Dendritic cell treated with granulocyte-macrophage colony-stimulating factor and Interleukin-4, amounts not matched to agents 40 ng/mL and 50 ng/mL, for 4 days (primary cell): Measurements from ENCODE around the gene IQCK.
"Not testable (repeated sequence)": the region's sequence is repeated elsewhere in the genome, so short reads cannot be mapped to it uniquely, and the experiment has no call there.

Source experiments
- H3K27ac Mint-ChIP-seq: one replicate; pipeline ENCODE4 v1.8.0; 2022; ENCODE audit warnings: mild to moderate bottlenecking, mixed read lengths
- H3K27me3 Mint-ChIP-seq: one replicate; pipeline ENCODE4 v1.8.0; 2022; ENCODE audit warnings: mild to moderate bottlenecking, mixed read lengths
- H3K36me3 Mint-ChIP-seq: one replicate; pipeline ENCODE4 v1.8.0; 2022; ENCODE audit warnings: low read depth, mixed read lengths
- H3K4me1 Mint-ChIP-seq: one replicate; pipeline ENCODE4 v1.8.0; 2022; ENCODE audit warnings: low read depth, mixed read lengths
- H3K4me3 Mint-ChIP-seq: one replicate; pipeline ENCODE4 v1.8.0; 2022; ENCODE audit warnings: mild to moderate bottlenecking, moderate library complexity, mixed read lengths
- H3K9me3 Mint-ChIP-seq: one replicate; pipeline ENCODE4 v1.8.0; 2022; ENCODE audit warnings: mixed read lengths
- intact Hi-C: fragments of 100-400 bp; cut with micrococcal nuclease; formaldehyde crosslinking; loops from one replicate; pipeline ENCODE4 v1.15.0; 2022

The IQCK gene

DNA sequence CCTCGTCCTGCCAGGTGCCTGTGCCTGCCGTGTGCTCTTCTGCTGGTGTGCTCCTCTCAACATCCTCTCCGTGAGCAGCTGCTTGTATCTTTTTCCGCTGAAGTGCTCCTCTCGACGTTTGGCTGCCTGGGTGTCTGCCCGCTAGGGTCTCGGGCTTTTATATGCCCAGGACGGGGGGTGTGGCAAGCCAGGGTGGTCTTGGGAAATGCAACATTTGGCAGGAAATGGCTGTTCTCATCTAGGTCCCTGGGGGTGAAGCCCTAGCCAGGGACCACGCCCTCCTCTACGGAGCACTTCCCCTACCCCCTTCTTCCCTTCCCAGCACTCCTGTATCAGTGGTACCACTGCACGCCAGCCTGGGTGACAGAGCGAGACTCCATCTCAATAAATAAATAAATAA lies 49.4 kb downstream of the IQCK start:
- intact Hi-C loops, result no loop called here
- no peaks in the 10 kb centered on the region for H3K27me3 Mint-ChIP-seq
- no peak overlapping the region for H3K4me3 Mint-ChIP-seq
- peaks cover 16% of the 10 kb centered on the region for H3K9me3 Mint-ChIP-seq
- H3K4me1 Mint-ChIP-seq, result peaks cover 11% of the 10 kb centered on the region
- no peaks in the 10 kb centered on the region for H3K36me3 Mint-ChIP-seq
- H3K27ac Mint-ChIP-seq, result no peak overlapping the region

DNA sequence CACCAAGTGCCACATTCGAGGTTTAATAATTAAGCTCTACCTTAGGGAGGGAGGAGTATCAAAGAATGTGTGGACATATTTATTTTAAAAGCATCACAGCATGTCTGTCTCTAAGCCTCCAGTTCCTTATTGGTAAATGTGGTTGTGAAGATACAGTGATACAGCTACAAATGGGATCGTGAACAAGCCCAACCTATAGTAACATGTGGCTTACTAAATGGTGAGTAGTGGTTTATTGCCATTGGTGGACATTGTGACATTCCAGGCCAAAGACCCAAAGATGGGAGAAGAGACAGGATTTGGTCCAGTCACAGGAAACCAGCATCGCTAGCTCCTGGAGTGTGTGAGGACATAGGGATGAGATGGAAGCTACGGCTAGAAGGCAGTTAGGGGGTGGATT lies 51.2 kb downstream of the IQCK start:
- intact Hi-C loops, result no loop called here
- Mint-ChIP-seq H3K36me3 (no peaks in the 10 kb centered on the region), H3K27ac (no peak overlapping the region), H3K4me1 (peaks cover 11% of the 10 kb centered on the region), H3K27me3 (no peaks in the 10 kb centered on the region), H3K4me3 (no peak overlapping the region), H3K9me3 (peaks cover 16% of the 10 kb centered on the region)

DNA sequence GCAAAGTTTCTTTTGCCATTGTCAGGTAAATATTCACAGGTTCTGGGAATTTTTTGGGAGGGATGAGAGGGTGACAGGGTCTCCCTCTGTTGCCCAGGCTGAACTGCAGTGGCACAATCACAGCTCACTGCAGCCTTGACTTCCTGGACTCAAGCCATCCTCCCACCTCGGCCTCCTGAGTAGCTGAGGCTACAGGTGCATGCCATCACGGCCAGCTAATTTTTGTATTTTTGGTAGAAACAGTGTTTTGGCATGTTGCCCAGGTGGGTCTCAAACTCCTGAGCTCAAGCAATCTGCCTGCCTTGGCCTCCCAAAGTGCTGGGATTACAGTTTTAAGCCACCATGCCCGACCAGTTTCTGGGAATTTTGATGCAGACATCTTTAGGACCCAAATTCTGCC lies 53.0 kb downstream of the IQCK start:
- peaks cover 16% of the 10 kb centered on the region for H3K9me3 Mint-ChIP-seq
- no peak overlapping the region for H3K4me3 Mint-ChIP-seq
- H3K27me3 Mint-ChIP-seq, result no peaks in the 10 kb centered on the region
- peaks cover 10% of the 10 kb centered on the region for H3K4me1 Mint-ChIP-seq
- H3K27ac Mint-ChIP-seq, result no peak overlapping the region
- H3K36me3 Mint-ChIP-seq, result no peaks in the 10 kb centered on the region
- intact Hi-C loops, result no loop called here

DNA sequence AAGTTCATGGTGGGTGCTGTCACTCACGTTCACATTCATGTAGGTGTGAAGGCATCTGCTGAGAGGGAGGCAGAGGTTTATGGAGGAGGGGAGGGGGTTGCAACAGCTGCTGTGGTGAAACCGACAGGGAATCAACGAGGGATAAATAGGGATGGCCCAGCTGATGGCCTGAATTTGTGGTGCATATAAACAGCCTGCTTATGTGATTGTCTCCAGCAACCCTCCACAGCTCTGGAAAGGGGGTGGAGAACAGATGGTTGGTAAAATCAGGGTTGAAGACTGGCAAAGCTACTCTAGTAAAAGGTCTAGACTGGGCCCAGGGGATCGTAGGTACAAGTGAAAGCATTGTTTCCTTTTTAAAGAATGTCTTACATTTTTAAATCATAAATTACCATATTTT lies 53.7 kb downstream of the IQCK start:
- H3K27ac Mint-ChIP-seq, result no peak overlapping the region
- peaks cover 16% of the 10 kb centered on the region for H3K9me3 Mint-ChIP-seq
- intact Hi-C loops, result no loop called here
- H3K27me3 Mint-ChIP-seq, result no peaks in the 10 kb centered on the region
- peaks cover 6% of the 10 kb centered on the region for H3K4me1 Mint-ChIP-seq
- no peak overlapping the region for H3K4me3 Mint-ChIP-seq
- H3K36me3 Mint-ChIP-seq, result no peaks in the 10 kb centered on the region

DNA sequence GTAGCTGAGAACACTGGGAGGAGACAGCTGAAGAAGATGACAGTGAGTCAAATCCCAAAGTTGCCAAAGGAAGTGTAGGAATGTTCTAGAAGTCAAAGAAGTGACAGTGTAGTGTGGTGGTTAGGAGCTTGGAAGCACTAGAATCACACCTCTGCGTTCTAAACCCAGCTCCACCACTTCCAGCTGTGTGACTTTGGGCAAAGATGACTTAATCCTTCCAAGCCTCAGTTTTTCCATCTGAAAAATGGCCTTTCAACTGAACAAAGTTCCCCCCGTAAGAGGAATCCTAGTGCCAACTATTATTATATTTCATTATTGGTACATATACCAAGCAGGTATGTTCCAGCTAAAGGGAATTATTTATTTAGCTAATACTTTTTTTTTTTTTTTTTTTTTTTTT lies 56.0 kb downstream of the IQCK start:
- H3K36me3 Mint-ChIP-seq, result no peaks in the 10 kb centered on the region
- peaks cover 11% of the 10 kb centered on the region for H3K4me1 Mint-ChIP-seq
- H3K4me3 Mint-ChIP-seq, result no peak overlapping the region
- intact Hi-C loops, result no loop called here
- H3K9me3 Mint-ChIP-seq, result peaks cover 12% of the 10 kb centered on the region
- no peaks in the 10 kb centered on the region for H3K27me3 Mint-ChIP-seq
- H3K27ac Mint-ChIP-seq, result no peak overlapping the region

DNA sequence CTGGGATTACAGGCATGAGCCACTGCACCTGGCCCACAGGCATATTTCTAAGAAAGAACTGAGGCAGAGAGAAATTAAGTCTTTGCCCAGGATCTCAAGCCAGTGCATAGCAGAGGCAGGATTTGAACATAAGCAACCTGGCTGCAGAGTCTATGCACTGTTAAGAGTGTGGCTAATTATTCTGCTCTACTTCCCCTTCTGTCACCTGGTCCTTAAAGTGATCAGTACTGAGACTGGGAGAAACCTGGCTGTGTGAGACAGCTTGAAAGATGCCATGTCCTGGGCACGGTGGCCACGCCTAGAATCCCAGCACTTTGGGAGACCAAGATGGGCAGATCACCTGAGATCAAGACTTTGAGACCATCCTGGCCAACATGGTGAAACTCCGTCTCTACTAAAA lies 58.1 kb downstream of the IQCK start:
- Mint-ChIP-seq H3K9me3 (no peaks in the 10 kb centered on the region), H3K36me3 (no peaks in the 10 kb centered on the region), H3K27me3 (no peaks in the 10 kb centered on the region), H3K4me3 (no peak overlapping the region), H3K4me1 (peaks cover 11% of the 10 kb centered on the region), H3K27ac (no peak overlapping the region)
- intact Hi-C loops, result no loop called here

DNA sequence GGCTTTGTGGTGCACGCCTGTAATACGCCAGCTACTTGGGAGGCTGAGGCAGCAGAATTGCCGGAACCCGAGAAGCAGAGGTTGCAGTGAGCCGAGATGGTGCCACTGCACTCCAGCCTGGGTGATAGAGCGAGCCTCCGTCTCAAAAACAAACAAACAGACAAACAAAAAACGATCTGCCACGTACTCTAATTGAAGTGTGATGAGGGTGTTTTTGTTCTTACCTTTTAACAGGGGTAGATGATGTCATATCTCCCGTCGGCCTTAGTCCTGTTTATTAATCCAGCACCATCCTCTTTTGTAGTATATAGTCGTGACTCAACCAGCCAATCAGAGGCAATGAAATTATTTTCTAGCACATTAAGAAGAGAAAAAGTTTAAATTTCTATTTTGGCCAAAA lies 58.5 kb downstream of the IQCK start:
- Mint-ChIP-seq H3K36me3 (no peaks in the 10 kb centered on the region), H3K4me3 (no peak overlapping the region), H3K4me1 (peaks cover 11% of the 10 kb centered on the region), H3K27me3 (no peaks in the 10 kb centered on the region), H3K27ac (no peak overlapping the region), H3K9me3 (no peaks in the 10 kb centered on the region)
- intact Hi-C loops, result no loop called here

DNA sequence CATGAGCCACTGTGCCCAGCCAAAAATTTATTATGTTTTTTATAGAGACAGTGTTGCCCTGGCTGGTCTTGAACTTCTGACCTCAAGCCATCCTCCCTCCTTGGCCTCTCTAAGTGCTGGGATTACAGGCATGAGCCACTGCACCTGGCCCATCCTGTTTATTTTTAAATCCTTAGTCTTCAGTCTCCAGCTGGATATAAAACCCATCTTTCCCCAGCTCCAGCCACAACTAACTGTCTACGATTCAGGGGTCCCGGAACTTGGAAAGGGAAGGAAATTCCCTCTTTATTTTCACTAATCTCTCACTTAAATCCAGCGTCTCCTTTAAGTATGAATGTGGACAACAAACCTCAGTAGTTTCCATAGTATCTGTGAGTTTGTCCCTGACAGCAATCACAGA lies 62.2 kb downstream of the IQCK start:
- Mint-ChIP-seq H3K9me3 (no peaks in the 10 kb centered on the region), H3K27ac (no peak overlapping the region), H3K4me3 (no peak overlapping the region), H3K4me1 (peaks cover 11% of the 10 kb centered on the region), H3K36me3 (no peaks in the 10 kb centered on the region), H3K27me3 (no peaks in the 10 kb centered on the region)
- intact Hi-C loops, result no loop called here

DNA sequence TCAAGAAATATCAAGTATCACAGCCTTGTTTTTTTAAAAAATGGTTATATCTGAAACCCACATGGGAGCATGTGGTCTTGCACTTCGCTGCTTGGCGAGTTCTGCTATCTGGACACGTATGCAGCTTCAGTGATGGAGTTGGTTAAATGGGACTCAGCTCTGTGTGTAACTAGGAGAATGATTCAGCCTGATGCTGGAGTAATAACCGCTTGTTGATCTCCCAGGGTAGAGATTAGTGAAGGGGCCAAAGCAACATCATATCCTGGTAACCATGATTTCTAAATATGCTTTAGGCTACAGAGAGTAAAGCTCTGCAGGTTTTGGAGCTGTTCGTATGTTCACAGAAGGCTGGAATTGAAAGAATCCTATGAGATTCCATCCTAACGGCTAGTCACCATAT lies 63.2 kb downstream of the IQCK start:
- peaks cover 11% of the 10 kb centered on the region for H3K4me1 Mint-ChIP-seq
- no peaks in the 10 kb centered on the region for H3K9me3 Mint-ChIP-seq
- H3K27ac Mint-ChIP-seq, result no peak overlapping the region
- no peak overlapping the region for H3K4me3 Mint-ChIP-seq
- no peaks in the 10 kb centered on the region for H3K27me3 Mint-ChIP-seq
- intact Hi-C loops, result no loop called here
- H3K36me3 Mint-ChIP-seq, result no peaks in the 10 kb centered on the region

DNA sequence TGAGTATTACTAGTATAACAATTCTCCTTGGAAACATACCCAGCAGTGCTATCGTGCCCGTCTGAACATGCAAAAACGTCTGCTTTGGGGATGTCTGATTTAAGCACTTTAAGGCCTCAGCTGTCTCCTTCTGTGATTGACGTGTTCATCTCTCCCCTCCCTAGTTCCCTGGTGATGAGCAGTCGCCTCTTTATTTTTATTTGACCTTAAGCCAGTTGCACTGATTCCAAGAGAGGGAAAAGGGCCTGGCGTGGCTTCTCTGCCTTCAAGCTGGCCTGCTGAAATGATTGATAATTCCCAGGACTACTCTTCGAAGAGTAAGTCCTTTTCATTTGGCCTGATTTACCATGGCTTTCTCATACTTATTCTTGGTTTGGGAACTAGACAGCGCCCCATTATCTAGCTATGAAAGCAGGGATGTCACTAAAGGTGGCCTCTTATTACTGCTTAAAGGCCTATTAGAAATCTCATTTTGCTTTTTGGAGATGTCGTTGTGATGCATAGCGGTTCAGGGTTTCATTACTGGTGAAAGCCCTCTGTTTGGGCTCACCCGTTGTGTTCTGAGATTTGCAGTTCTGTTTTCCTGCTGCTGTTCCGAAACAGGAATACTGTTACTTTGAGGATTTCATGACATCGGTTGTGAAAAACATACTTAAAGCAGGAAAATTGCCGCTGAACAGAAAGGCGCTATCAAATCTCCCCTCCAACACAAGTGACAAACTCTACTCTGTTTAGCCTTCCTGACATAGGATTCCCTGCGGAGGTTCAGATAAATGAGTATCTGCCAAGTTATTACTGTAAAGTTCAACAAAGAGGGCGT lies 65.5 kb downstream of the IQCK start:
- H3K9me3 Mint-ChIP-seq, result no peaks in the 10 kb centered on the region
- no peaks in the 10 kb centered on the region for H3K27me3 Mint-ChIP-seq
- H3K4me3 Mint-ChIP-seq, result no peak overlapping the region
- no peak overlapping the region for H3K27ac Mint-ChIP-seq
- intact Hi-C loops, result no loop called here
- no peaks in the 10 kb centered on the region for H3K36me3 Mint-ChIP-seq
- H3K4me1 Mint-ChIP-seq, result no peaks in the 10 kb centered on the region

DNA sequence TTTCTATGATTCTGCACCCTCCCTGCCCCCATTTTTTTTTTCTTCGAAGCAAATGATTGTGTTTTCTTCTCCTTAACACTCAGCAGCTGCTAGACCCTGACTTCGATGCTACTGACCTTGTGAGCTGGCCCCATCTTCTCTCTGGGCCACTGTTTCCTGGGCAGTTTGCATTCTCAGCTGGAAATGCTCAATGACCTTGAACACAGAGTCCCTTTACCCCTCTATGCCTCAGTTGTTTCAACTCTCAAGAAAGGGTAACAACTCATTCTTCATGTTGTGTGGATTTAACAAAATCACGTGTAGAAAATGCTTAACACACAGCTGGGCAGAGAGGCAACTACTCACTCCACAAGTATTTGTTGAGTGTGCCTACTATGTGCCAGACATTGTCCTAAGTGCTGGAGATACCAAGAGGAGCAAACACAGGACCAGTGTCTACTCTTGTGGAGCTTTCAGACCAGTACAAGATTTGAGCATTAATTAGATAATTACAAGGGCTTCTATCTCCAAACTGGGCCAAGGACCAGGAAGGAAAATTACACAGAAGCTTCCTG lies 66.2 kb downstream of the IQCK start:
- Mint-ChIP-seq H3K4me3 (no peak overlapping the region), H3K27me3 (no peaks in the 10 kb centered on the region), H3K36me3 (no peaks in the 10 kb centered on the region), H3K4me1 (no peaks in the 10 kb centered on the region), H3K27ac (no peak overlapping the region), H3K9me3 (no peaks in the 10 kb centered on the region)
- intact Hi-C loops, result no loop called here

DNA sequence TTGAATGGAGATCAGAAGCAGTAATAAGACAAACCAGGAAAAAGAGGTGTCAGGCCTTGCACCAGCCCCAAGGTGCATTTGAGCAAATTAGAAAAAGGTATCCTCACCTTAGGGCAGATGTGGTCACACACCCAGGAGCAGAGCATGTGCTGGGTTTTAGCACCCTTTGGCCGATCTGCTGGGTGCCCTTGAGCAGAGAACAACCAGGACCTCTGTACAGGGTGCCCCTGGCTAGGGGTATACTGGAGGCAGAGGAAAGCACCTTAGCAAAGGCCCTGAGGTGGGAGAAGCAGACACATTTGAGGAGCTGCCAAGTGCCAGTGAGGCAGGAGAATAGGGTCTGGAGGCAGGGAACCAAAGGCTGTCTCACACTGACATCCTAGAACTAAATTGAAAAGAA lies 67.0 kb downstream of the IQCK start:
- H3K9me3 Mint-ChIP-seq, result no peaks in the 10 kb centered on the region
- no peak overlapping the region for H3K27ac Mint-ChIP-seq
- H3K36me3 Mint-ChIP-seq, result no peaks in the 10 kb centered on the region
- no peaks in the 10 kb centered on the region for H3K27me3 Mint-ChIP-seq
- intact Hi-C loops, result no loop called here
- H3K4me1 Mint-ChIP-seq, result no peaks in the 10 kb centered on the region
- H3K4me3 Mint-ChIP-seq, result no peak overlapping the region

DNA sequence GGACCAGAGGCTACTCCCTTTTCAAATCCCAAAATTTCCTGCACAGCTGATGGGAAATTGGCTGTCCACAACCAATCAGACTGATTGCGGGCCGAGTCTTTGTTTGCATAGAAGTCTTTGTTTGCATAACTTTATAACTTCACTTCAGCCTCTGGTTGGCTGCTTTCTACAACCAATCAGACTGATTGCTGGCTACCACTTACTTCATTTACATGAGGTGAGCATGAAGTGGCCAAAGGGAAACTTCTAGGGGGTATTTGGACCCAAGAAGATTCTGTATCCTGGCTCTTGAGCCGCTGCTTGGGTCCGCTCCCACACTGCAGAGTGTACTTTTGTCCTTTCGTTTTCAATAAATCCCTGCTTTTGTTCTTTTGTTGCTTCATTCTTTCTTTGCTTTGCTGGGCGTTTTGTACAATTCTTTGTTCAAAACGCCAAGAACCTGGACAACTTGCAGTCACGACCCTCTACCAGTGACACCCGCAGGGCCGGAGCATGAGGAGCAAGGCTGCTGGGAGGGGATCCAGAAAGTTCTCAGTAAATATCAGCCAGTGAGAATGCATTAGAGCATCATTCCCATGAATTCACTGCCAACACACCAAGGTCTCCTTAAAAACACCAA lies 67.5 kb downstream of the IQCK start:
- intact Hi-C loops, result no loop called here
- H3K36me3 Mint-ChIP-seq, result no peaks in the 10 kb centered on the region
- H3K9me3 Mint-ChIP-seq, result no peaks in the 10 kb centered on the region
- no peaks in the 10 kb centered on the region for H3K4me1 Mint-ChIP-seq
- H3K27ac Mint-ChIP-seq, result no peak overlapping the region
- no peaks in the 10 kb centered on the region for H3K27me3 Mint-ChIP-seq
- no peak overlapping the region for H3K4me3 Mint-ChIP-seq

DNA sequence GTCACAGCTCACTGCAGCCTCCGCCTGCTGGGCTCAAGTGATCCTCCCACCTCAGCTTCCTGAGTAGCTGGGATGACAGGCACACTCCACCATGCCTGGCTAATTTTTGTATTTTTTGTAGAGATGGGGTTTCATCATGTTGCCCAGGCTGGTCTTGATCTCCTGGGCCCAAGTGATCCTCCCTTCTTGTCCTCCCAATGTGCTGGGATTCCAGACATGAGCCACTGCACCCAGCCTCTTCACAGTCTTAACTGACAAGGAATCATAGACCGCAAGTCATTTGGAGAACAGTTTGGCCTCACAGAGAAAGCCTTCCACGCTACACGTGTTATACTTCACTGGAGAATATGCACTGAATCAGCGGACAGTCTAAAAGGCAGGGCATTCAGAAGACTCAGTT lies 83.3 kb downstream of the IQCK start:
- H3K4me3 Mint-ChIP-seq, H3K27me3 Mint-ChIP-seq, H3K27ac Mint-ChIP-seq, H3K36me3 Mint-ChIP-seq, intact Hi-C loops: not testable (repeated sequence)
- Mint-ChIP-seq H3K9me3 (peaks cover 14% of the 10 kb centered on the region), H3K4me1 (peaks cover 11% of the 10 kb centered on the region)

DNA sequence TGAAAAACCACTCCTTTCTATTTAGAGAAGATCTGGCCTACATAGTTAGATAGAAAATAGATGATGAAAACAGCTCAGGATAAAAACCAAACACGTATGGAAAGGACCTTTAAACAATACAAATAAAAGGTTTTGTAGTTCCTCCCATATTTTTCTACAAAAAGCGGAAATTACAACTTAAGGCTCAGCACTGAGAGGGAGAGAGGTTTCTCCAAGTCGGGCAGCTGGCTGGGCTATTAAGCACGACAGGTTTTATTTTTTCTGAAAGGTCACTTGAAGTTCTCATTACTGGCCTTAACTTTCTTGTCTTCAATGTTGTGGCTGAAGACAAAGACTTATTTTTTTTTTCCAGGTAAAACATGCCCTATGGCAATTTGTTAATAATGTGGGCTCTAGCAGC lies 83.8 kb downstream of the IQCK start:
- H3K27me3 Mint-ChIP-seq, H3K36me3 Mint-ChIP-seq, H3K4me3 Mint-ChIP-seq, intact Hi-C loops, H3K27ac Mint-ChIP-seq: not testable (repeated sequence)
- H3K4me1 Mint-ChIP-seq, result peaks cover 11% of the 10 kb centered on the region
- H3K9me3 Mint-ChIP-seq, result peaks cover 14% of the 10 kb centered on the region
